Astrocyte of the spinal cord (primary cell): ENCODE results near the gene ADIPOR2.

Source experiments
- DNase-seq: peaks from one replicate; pipeline ENCODE4 v3.0.0; 2011; ENCODE audit warnings: low read depth, low spot score
- H3K4me3 ChIP-seq: 2 replicates; pipeline ENCODE4 v1.5.1; 2011; ENCODE audit warnings: low read depth, mild to moderate bottlenecking, low read length, moderate library complexity
- CTCF ChIP-seq: IDR thresholded peaks from 2 replicates; pipeline ENCODE4 v1.5.1; 2012; ENCODE audit warnings: low read depth, mild to moderate bottlenecking, low read length, inconsistent platforms
- in situ Hi-C: cut with HindIII; loops from 2 replicates; pipeline ENCODE4 v1.10.0; 2017; ENCODE audit warnings: low sequenced_read_pairs

ADIPOR2 gene

GRCh38 chr12:1749019-1749418 lies 58.1 kb downstream of the ADIPOR2 start:
- DNase-seq, result no peak
- TF ChIP-seq CTCF, result no peak
- in situ Hi-C loops, result no loop called here
- no peak overlapping the region for H3K4me3 ChIP-seq

GRCh38 chr12:1750300-1750699 lies 59.4 kb downstream of the ADIPOR2 start:
- no peak overlapping the region for H3K4me3 ChIP-seq
- in situ Hi-C loops, result no loop called here
- no peak for DNase-seq
- no peak for TF ChIP-seq CTCF

- no peak overlapping the region for H3K4me3 ChIP-seq
- TF ChIP-seq CTCF, result no peak
- in situ Hi-C loops, result no loop called here
- DNase-seq, result no peak
Observed at GRCh38 chr12:1758376-1758775, 67.5 kb downstream of the ADIPOR2 start.

- DNase-seq, result peak; percentile 20
- H3K4me3 ChIP-seq, result no peak overlapping the region
- in situ Hi-C loops, result no loop called here
- no peak for TF ChIP-seq CTCF
Observed at GRCh38 chr12:1758887-1759286, 68.0 kb downstream of the ADIPOR2 start.

- no peak overlapping the region for H3K4me3 ChIP-seq
- DNase-seq, result peak; percentile 12
- TF ChIP-seq CTCF, result no peak
- in situ Hi-C loops, result no loop called here
Observed at GRCh38 chr12:1760566-1761382, 69.9 kb downstream of the ADIPOR2 start.

- no peak overlapping the region for H3K4me3 ChIP-seq
- TF ChIP-seq CTCF, result no peak
- in situ Hi-C loops, result no loop called here
- DNase-seq, result no peak
Observed at GRCh38 chr12:1761857-1762256, 71.0 kb downstream of the ADIPOR2 start.

- DNase-seq, result no peak
- H3K4me3 ChIP-seq, result no peak overlapping the region
- in situ Hi-C loops, result no loop called here
- TF ChIP-seq CTCF, result no peak
Observed at GRCh38 chr12:1763153-1763552, 72.3 kb downstream of the ADIPOR2 start.
